Osteocyte (in vitro differentiated cells): ENCODE measurements around the gene HINT2. TPM values are rescaled to one million over a fixed set of nuclear protein-coding genes. Genes with fewer than 3 reads are reported as not detected.
A peak's percentile ranks its signal among the peaks of the same experiment; 100 is the strongest.

Experiments used
- DNase-seq: peaks from one replicate; pipeline ENCODE4 v3.0.0; 2021; ENCODE audit warnings: mixed read lengths; ENCODE audit not compliant: unreplicated experiment; ENCODE audit errors: extremely low spot score
- H3K27ac Mint-ChIP-seq: one replicate; pipeline ENCODE4 v1.8.0; 2021; ENCODE audit warnings: mild to moderate bottlenecking, mixed read lengths; ENCODE audit not compliant: unreplicated experiment
- H3K27me3 Mint-ChIP-seq: one replicate; pipeline ENCODE4 v1.8.0; 2021; ENCODE audit warnings: mixed read lengths; ENCODE audit not compliant: unreplicated experiment
- H3K36me3 Mint-ChIP-seq: one replicate; pipeline ENCODE4 v1.8.0; 2021; ENCODE audit warnings: mixed read lengths; ENCODE audit not compliant: unreplicated experiment
- H3K4me1 Mint-ChIP-seq: one replicate; pipeline ENCODE4 v1.8.0; 2021; ENCODE audit warnings: mixed read lengths; ENCODE audit not compliant: unreplicated experiment
- H3K4me3 Mint-ChIP-seq: one replicate; pipeline ENCODE4 v1.8.0; 2021; ENCODE audit warnings: mild to moderate bottlenecking, moderate library complexity, mixed read lengths; ENCODE audit not compliant: unreplicated experiment
- H3K9me3 Mint-ChIP-seq: one replicate; pipeline ENCODE4 v1.8.0; 2021; ENCODE audit warnings: mixed read lengths; ENCODE audit not compliant: unreplicated experiment
- total RNA-seq: library from RNA; stranded (reverse); gene quantifications from 2 replicates; pipeline ENCODE4 v1.2.1, GENCODE V29; 2021
- TF ChIP-seq, protein P1 (sequence below): fragments of 200-600 bp; sonication (generic); IDR thresholded peaks from 2 replicates; pipeline ENCODE4 v1.5.0; 2021; ENCODE audit warnings: antibody characterized with exemption, mild to moderate bottlenecking, moderate library complexity

HINT2 gene
- total RNA-seq, 1 donor from 2014 or later, result 36.0 TPM

- Mint-ChIP-seq H3K27ac (no peak overlapping the region), H3K4me3 (no peak overlapping the region), H3K36me3 (peaks cover 10% of the 10 kb centered on the region), H3K27me3 (no peaks in the 10 kb centered on the region), H3K9me3 (no peaks in the 10 kb centered on the region), H3K4me1 (peaks cover 9% of the 10 kb centered on the region)
- TF ChIP-seq, protein P1, sequence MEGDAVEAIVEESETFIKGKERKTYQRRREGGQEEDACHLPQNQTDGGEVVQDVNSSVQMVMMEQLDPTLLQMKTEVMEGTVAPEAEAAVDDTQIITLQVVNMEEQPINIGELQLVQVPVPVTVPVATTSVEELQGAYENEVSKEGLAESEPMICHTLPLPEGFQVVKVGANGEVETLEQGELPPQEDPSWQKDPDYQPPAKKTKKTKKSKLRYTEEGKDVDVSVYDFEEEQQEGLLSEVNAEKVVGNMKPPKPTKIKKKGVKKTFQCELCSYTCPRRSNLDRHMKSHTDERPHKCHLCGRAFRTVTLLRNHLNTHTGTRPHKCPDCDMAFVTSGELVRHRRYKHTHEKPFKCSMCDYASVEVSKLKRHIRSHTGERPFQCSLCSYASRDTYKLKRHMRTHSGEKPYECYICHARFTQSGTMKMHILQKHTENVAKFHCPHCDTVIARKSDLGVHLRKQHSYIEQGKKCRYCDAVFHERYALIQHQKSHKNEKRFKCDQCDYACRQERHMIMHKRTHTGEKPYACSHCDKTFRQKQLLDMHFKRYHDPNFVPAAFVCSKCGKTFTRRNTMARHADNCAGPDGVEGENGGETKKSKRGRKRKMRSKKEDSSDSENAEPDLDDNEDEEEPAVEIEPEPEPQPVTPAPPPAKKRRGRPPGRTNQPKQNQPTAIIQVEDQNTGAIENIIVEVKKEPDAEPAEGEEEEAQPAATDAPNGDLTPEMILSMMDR, result no peak
- no peak for DNase-seq
These were observed 25.1 kb upstream of the HINT2 start for GRCh38 chr9:35839926-35840325.

DNA sequence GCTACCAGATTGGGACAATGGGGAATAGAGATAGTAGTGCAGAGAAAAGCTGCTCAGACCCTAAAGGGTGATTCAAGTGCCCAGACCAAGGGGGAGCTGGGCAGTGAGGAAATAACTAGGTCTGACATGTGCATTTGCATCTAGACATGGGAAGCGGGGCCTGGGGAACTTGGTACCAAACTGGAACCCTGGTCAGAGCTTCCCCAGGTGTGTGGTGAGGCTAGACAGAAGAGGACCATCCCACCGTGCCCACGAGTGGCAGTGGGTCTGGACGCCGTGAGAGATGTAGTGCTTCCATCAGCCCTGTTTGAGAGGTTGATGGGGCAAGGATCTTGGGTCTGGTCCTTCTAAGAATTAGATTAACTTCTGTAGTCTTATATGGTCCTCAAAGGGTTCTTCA lies 21.8 kb upstream of the HINT2 start:
- Mint-ChIP-seq H3K4me3 (no peak overlapping the region), H3K4me1 (peaks cover 9% of the 10 kb centered on the region), H3K27ac (no peak overlapping the region), H3K36me3 (peaks cover 8% of the 10 kb centered on the region), H3K9me3 (no peaks in the 10 kb centered on the region), H3K27me3 (no peaks in the 10 kb centered on the region)
- TF ChIP-seq, protein P1, result no peak
- no peak for DNase-seq

DNA sequence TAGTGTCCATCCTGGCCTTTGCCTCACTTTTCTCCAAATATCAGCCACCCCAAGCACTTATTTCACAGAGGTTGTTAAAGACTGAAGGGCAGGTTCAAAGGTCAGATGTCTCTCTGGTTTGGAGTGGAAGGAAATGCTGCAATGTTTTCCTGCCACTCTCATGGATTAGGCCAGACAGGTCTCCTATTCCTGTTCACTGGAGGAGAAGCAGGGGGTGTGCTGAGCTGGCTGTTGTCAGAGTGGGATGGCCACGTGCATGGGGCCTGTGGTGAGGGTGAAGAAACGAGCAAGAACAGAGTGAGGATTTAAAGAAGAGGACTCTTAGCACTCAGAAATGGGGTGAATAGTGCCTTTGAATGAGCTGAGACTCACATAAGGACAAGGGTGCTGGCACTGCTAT lies 20.9 kb upstream of the HINT2 start:
- H3K27me3 Mint-ChIP-seq, result no peaks in the 10 kb centered on the region
- no peak for DNase-seq
- H3K36me3 Mint-ChIP-seq, result peaks cover 8% of the 10 kb centered on the region
- no peak overlapping the region for H3K4me3 Mint-ChIP-seq
- no peak overlapping the region for H3K27ac Mint-ChIP-seq
- H3K9me3 Mint-ChIP-seq, result no peaks in the 10 kb centered on the region
- TF ChIP-seq, protein P1, result no peak
- peaks cover 11% of the 10 kb centered on the region for H3K4me1 Mint-ChIP-seq

DNA sequence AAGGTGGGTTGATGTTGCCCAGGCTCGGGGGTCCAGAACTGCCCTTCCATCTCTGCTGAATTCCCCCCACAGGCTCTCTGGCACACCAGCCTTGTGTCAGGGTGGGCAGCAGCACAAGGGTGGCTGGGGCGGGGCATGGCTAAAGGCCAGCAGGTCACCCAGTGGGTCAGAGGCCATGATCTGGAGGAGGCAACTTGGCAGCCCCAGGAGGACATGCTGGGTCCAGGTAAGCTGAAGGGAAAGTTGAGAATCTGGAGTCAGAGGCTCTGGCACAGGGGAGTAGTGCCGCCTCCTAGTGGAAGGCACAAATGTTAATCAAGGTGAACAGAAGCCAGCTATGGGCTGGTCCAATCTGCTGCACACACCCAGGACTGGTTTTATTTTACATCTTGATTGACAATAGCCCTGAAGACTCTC lies 20.4 kb upstream of the HINT2 start:
- DNase-seq, result no peak
- TF ChIP-seq, protein P1, result peak; percentile 27
- Mint-ChIP-seq H3K36me3 (peaks cover 8% of the 10 kb centered on the region), H3K9me3 (no peaks in the 10 kb centered on the region), H3K4me3 (no peak overlapping the region), H3K4me1 (peaks cover 15% of the 10 kb centered on the region), H3K27me3 (no peaks in the 10 kb centered on the region), H3K27ac (no peak overlapping the region)

DNA sequence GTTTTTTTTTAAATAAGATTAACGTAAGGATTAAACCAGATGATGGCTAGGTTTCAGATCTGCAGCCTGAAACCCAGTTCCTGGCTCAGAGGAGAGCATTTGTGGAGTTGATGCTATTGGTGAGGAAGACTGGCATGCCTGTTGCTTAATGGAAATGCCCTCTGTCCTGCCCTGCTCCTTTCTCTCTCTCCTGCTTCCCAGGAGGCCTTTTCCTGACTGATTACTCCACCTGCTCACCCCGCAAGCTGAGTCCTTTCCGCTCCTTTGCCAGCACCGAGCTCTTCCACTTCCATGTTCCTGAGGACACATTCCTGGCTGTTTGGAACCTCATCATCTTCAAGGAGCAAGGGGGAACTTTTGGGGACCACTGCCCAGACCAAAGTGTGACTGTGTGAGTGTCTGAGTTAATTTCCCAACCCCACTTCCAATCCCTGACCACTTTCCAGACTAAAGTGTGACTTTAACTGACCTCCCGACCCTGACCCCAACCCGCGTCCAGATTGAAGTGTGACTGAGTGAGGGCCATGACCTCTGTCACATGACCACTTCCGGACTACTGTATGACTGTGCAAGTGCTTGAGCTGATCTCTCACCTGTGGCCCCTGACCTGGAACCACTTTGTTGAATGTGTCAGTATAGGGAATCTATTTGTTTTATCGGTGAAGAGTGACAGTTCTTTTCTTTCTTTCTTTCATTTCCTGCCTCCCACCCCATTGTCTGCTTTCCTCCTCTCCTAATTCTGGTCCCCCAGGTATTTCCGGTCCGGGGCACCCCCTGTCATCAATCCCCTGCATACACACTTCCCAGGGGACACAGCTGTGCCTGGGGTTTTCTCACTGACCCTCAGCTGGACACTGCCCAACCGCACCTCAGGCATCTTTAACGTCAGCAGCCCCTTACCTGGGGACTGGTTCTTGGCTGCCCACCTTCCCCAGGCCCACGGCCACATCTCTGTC lies 19.7 kb upstream of the HINT2 start:
- Mint-ChIP-seq H3K4me1 (peaks cover 22% of the 10 kb centered on the region), H3K27me3 (no peaks in the 10 kb centered on the region), H3K9me3 (no peaks in the 10 kb centered on the region), H3K27ac (no peak overlapping the region), H3K4me3 (no peak overlapping the region), H3K36me3 (peaks cover 6% of the 10 kb centered on the region)
- TF ChIP-seq, protein P1, result no peak
- DNase-seq, result no peak
